ENCODE results near the gene SHROOM1. TPM values are rescaled to one million over a fixed set of nuclear protein-coding genes. Genes with fewer than 3 reads are reported as not detected.

Gene SHROOM1
- total RNA-seq, 2 donors from 2014 or later: 62.1 to 364 TPM

DNA sequence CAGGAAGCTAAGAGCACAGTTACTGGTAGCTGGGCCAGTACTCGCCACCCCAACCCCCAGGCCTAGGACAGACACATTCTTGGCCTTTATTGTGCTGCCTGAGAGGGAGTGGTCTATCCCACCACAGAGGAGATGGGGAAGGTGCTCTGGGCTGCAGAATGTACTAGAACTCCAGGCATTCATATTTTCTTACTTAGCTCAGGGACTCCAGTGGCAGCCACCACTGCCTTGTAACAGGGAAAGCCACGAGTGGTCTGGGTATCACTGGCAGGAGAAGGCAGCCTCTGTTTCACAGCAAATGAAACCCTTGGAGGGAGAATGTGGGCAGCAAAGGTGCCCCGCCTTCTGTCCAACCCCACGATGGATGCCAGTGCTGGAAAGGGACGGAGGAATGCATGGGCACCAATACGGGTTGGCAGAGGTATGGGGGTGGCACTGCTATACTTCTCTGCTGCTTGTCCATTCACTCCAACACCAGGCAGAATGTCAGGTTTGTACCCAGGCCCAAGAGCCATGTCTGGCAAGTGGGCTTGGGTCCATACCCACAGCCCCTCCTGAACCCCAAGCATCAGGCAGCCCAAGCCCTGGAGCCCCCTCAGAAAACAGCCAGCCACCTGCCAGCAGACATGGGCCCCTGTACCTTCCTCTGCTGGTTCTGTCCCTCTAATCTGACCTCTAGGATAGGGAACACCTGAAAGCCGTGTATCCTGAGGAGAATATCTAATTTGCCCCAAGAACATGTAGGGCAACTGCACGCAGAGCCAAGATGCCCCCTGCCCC, 58.0 kb downstream of the SHROOM1 start:
- no peaks in the 10 kb centered on the region for H3K4me1 ChIP-seq (replicated peaks)
- intact Hi-C loops (cut with DNase I): no loop called here
- H3K36me3 ChIP-seq: no peaks in the 10 kb centered on the region
- TF ChIP-seq POLR2A (IDR thresholded peaks at IDR 0.05) (no peak), POLR2AphosphoS5 (IDR thresholded peaks at IDR 0.05) (no peak)
- TF ChIP-seq, protein P1, sequence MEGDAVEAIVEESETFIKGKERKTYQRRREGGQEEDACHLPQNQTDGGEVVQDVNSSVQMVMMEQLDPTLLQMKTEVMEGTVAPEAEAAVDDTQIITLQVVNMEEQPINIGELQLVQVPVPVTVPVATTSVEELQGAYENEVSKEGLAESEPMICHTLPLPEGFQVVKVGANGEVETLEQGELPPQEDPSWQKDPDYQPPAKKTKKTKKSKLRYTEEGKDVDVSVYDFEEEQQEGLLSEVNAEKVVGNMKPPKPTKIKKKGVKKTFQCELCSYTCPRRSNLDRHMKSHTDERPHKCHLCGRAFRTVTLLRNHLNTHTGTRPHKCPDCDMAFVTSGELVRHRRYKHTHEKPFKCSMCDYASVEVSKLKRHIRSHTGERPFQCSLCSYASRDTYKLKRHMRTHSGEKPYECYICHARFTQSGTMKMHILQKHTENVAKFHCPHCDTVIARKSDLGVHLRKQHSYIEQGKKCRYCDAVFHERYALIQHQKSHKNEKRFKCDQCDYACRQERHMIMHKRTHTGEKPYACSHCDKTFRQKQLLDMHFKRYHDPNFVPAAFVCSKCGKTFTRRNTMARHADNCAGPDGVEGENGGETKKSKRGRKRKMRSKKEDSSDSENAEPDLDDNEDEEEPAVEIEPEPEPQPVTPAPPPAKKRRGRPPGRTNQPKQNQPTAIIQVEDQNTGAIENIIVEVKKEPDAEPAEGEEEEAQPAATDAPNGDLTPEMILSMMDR (IDR thresholded peaks at IDR 0.05): no peak
- no peaks in the 10 kb centered on the region for H3K9me3 ChIP-seq
- H3K27ac ChIP-seq: no peak overlapping the region
- 72% methylated on average over 8 of the region's 8 CpGs for WGBS
- no peaks in the 10 kb centered on the region for H3K27me3 ChIP-seq (replicated peaks; ENCODE audit: insufficient read depth)
- DNase-seq (ENCODE audit: low spot score): no peak
- no peak overlapping the region for H3K4me3 ChIP-seq

Small RNA genes within 50 kb of the gene (small RNA-seq; reads per million reads assigned to genes)
- 0 reads per million in 2 donors for gene RNA5SP192

Other genes with a start within 250 kb of the SHROOM1 start
- 1 to 10 TPM in 1 of 2 donors, not detected in 1; 2.3 TPM for gene IL13, start 172.5 kb downstream of the SHROOM1 start, total RNA-seq
- not detected for gene IL4, start 156.7 kb downstream of the SHROOM1 start, total RNA-seq
- gene KIF3A, start 93.1 kb downstream of the SHROOM1 start, total RNA-seq: 10 to 100 TPM in 1 of 2 donors, 1 to 10 TPM in 1; 5.9 to 14.0 TPM
- 1 to 10 TPM in 1 of 2 donors, not detected in 1; 5.9 TPM for gene CCNI2, start 83.2 kb downstream of the SHROOM1 start, total RNA-seq
- 10 to 100 TPM; 27.7 to 38.5 TPM for gene SEPTIN8, start 53.4 kb downstream of the SHROOM1 start, total RNA-seq
- gene SOWAHA, start 17.3 kb downstream of the SHROOM1 start, total RNA-seq: 10 to 100 TPM in 1 of 2 donors, 1 to 10 TPM in 1; 4.1 to 16.7 TPM
- 1 to 10 TPM in 1 of 2 donors, under 1 TPM in 1; 0.09 to 3.2 TPM for gene GDF9, start 35.8 kb upstream of the SHROOM1 start, total RNA-seq
- 100 to 1,000 TPM; 201 to 223 TPM for gene UQCRQ, start 36.0 kb upstream of the SHROOM1 start, total RNA-seq
- gene LEAP2, start 43.0 kb upstream of the SHROOM1 start, total RNA-seq: 1 to 10 TPM in 1 of 2 donors, under 1 TPM in 1; 0.32 to 1.4 TPM
- gene AFF4, start 133.0 kb upstream of the SHROOM1 start, total RNA-seq: 100 to 1,000 TPM in 1 of 2 donors, 10 to 100 TPM in 1; 57.2 to 105 TPM
- gene ZCCHC10, start 195.9 kb upstream of the SHROOM1 start, total RNA-seq: 10 to 100 TPM in 1 of 2 donors, 1 to 10 TPM in 1; 7.8 to 10.5 TPM
- gene HSPA4, start 221.4 kb upstream of the SHROOM1 start, total RNA-seq: 10 to 100 TPM; 51.1 to 73.5 TPM

All from prostate gland (tissue), 2 donors.